NCI-H128 (cell line): Measurements from ENCODE around the gene CGREF1.
"Not testable (repeated sequence)": the region's sequence is repeated elsewhere in the genome, so short reads cannot be mapped to it uniquely, and the experiment has no call there.

Source experiments
- DNase-seq: peaks from one replicate; lab custom pipeline; 2025; ENCODE audit not compliant: unreplicated experiment; lab: John Stamatoyannopoulos, UW

The CGREF1 gene

DNA sequence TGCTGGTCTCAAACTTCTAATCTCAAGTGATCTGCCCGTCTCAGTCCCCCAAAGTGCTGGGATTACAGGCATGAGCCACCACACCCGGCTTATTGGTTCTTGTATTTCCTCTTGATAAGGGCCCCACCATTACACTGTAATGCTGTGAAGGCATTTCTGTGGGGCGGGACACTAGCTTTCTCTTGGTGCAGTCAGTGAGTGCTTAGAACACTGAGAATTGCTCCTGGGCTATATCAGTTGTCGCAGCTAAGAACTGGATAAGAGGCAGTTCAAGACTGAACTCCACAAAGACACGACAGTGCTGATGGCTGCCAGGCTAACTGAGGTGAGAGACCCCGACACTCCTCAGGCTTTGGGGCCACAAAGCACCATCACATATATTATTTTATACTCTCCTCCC, 30.3 kb downstream of the CGREF1 start:
- no peak for DNase-seq

DNA sequence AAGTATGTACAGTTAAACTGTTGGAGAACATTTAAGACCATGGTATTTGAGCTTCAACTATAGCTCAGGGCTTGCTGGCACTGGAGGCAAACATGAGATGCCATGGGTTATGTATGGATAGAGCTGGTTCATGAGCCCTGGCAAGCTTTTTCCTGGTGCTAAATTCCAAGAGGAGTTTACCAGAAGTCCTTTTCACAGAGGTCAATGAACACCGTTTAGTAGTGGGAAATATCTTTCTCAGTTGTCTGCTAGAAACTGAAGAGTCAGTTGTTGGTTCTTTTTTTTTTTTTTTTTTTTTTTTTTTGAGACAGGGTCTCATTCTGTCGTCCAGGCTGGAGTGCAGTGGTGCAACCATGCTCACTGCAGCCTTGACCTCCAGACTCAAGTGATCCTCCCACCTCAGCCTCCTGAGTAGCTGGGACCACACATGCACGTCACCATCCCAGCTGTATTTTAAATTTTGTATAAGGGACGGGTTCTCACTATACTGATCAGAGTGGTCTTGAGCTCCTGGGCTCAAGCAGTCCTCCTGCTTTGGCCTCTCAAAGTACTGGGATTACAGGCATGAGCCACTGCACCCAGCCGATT, 31.0 kb downstream of the CGREF1 start:
- no peak for DNase-seq

DNA sequence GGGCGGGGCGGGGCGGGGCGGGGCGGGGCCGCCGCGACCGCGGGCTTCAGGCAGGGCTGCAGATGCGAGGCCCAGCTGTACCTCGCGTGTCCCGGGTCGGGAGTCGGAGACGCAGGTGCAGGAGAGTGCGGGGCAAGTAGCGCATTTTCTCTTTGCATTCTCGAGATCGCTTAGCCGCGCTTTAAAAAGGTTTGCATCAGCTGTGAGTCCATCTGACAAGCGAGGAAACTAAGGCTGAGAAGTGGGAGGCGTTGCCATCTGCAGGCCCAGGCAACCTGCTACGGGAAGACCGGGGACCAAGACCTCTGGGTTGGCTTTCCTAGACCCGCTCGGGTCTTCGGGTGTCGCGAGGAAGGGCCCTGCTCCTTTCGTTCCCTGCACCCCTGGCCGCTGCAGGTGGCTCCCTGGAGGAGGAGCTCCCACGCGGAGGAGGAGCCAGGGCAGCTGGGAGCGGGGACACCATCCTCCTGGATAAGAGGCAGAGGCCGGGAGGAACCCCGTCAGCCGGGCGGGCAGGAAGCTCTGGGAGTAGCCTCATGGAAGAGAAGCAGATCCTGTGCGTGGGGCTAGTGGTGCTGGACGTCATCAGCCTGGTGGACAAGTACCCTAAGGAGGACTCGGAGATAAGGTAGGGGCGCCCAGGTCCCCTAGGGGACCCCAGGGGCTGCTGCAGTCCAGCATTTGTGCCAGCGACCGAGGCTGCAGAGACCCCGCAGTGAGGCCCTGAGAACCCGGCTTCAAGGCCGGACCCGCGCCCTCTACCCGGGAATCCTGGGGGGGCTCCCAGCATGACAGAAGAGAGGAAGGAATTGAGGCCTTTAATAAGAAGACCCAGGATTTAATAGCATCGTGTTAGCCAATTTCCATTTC, 32.0 kb downstream of the CGREF1 start, which contains the start of gene KHK:
KHK (plus strand) TSS at position 49 of the 870 bp plus-strand sequence; CDS start at position 537, 488 bp downstream.
- no peak for DNase-seq

DNA sequence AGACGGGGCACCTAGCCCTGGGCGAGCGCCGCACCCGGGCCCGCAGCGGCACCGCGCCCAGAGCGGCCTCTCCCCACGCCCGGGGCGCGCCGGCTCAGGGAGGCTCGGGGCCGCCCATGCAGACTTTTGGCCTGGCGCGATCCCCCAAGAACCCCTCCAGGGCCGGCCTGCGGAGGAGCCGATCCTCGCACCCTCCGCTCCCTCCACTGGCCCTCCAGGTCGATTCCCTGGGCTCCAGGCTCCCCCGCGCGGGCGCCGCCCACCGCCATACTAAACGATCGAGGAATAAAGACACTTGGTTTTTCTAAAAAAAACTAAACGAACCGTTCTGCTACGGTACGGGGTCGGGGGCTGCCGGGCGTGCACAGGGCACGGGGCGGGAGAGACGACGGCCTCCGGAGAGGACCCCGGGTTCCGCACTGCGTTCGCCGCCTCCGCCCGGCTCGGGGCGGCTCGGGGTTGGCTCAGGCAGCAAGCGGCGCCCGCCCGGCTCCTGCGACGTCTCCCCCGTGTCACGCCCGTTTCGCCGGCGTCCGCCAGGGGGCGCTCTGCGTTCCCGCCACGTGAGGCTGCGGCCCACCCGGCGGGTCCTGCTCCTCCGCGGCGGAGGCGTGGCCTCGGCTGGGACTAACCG, 32.7 kb downstream of the CGREF1 start:
- peak; percentile 86 for DNase-seq

DNA sequence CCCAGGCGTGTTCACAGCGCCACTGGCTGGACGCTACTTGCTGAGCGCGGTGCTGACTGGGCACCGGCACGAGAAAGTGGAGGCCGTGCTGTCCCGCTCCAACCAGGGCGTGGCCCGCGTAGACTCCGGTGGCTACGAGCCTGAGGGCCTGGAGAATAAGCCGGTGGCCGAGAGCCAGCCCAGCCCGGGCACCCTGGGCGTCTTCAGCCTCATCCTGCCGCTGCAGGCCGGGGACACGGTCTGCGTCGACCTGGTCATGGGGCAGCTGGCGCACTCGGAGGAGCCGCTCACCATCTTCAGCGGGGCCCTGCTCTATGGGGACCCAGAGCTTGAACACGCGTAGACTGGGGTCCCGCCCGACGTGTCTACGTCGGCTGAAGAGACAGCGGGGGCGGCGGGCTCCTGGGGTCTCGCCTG, 33.2 kb downstream of the CGREF1 start:
- no peak for DNase-seq

DNA sequence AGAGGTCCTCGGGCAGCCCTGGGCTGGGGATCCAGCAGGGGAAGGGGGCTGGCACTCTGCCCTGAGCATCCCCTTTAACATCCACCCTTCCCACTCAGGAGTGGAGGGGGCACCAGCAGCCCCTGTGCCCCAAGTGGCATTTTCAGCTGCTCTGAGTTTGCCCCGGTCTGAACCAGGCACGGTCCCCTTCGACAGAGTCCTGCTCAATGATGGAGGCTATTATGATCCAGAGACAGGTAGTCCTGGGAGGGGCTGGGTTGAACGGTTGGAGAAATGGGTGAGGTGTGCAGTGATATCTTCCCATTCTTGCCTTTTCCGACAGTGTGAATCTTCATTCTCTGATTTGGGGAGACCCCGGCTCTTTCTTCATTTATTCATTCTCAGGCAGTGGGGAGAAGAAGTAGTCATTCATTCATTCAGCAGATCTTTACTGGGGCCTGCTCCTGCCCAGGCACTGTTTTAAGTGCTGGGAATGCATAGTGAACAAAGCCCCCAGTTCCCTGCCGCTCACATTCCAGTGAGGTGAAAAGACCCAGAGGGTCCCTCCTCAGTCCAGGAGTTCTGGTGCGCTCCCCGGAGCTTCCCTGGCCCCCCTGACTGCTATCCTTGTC, 33.8 kb downstream of the CGREF1 start:
- no peak for DNase-seq

DNA sequence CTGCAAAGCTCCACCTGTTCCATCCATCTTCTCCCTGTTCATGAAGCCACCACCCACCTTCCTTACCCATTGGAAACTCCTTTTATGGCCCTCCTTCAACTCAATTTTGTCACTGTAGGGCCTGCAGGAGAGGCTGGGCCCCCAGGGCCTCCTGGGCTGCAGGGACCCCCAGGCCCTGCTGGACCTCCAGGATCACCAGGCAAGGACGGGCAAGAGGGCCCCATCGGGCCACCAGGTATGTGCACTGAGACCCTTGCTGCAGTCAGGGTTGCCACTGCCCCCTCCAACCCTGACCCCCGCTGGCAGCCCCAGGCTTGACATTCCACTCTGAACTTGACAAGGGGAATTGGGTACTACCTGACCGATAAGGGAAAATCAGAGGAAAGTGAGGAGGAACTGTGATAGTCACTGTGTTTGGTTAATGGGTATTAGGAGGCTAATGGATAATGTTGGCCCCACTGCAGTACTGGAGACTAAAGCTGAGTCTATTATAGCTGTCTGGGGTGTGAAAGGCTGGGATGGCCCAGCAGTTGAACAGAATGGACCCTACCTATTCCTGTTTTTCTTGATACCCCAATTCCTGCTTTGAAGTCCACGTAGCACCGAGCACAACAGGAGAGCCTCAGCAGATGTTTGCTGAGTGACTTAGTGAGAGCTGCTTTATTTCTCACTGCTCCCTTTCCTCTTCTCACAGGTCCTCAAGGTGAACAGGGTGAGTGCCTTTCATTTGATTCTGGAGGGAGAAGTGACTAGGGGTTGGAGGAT, 34.4 kb downstream of the CGREF1 start:
- DNase-seq: no peak

DNA sequence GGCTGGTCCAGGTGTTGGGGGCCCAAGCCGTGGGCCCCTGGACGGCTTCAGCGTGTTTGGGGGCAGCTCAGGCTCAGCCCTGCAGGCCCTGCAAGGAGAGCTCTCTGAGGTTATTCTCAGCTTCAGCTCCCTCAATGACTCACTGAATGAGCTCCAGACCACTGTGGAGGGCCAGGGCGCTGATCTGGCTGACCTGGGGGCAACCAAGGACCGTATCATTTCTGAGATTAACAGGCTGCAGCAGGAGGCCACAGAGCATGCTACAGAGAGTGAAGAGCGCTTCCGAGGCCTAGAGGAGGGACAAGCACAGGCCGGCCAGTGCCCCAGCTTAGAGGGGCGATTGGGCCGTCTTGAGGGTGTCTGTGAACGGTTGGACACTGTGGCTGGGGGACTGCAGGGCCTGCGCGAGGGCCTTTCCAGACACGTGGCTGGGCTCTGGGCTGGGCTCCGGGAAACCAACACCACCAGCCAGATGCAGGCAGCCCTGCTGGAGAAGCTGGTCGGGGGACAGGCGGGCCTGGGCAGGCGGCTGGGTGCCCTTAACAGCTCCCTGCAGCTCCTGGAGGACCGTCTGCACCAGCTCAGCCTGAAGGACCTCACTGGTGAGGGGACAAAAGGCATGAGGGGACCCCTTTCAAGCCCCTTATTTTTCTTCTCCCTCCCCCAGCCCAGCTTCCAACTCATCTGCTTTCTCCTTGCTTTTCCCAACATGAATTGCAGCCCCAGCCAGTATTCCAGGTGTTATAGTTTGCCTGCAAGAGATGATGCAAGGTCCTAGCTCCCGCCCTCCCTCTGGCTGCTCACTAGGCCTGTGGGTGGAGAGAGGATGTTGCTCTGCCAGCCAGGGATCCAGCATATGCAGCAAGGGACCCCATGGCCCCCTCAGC, 35.3 kb downstream of the CGREF1 start:
- DNase-seq: no peak

DNA sequence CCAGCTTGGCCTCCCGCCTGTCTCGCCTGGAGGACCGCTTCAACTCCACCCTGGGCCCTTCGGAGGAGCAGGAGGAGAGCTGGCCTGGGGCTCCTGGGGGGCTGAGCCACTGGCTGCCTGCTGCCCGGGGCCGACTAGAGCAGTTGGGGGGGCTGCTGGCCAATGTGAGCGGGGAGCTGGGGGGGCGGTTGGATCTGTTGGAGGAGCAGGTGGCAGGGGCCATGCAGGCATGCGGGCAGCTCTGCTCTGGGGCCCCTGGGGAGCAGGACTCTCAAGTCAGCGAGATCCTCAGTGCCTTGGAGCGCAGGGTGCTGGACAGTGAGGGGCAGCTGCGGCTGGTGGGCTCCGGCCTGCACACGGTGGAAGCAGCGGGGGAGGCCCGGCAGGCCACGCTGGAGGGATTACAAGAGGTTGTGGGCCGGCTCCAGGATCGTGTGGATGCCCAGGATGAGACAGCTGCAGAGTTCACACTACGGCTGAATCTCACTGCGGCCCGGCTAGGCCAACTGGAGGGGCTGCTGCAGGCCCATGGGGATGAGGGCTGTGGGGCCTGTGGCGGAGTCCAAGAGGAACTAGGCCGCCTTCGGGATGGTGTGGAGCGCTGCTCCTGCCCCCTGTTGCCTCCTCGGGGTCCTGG, 36.0 kb downstream of the CGREF1 start:
- no peak for DNase-seq

DNA sequence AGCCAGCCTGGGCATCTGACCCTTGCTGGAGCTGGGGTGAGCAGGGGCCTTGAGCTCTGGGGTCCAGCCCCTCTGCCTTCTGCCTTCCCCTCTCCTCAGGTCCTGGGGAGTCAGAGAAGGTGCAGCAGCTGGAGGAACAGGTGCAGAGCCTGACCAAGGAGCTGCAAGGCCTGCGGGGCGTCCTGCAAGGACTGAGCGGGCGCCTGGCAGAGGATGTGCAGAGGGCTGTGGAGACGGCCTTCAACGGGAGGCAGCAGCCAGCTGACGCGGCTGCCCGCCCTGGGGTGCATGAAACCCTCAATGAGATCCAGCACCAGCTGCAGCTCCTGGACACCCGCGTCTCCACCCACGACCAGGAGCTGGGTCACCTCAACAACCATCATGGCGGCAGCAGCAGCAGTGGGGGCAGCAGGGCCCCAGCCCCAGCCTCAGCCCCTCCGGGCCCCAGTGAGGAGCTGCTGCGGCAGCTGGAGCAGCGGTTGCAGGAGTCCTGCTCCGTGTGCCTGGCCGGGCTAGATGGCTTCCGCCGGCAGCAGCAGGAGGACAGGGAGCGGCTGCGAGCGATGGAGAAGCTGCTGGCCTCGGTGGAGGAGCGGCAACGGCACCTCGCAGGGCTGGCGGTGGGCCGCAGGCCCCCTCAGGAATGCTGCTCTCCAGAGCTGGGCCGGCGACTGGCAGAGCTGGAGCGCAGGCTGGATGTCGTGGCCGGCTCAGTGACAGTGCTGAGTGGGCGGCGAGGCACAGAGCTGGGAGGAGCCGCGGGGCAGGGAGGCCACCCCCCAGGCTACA, 36.8 kb downstream of the CGREF1 start:
- no peak for DNase-seq

DNA sequence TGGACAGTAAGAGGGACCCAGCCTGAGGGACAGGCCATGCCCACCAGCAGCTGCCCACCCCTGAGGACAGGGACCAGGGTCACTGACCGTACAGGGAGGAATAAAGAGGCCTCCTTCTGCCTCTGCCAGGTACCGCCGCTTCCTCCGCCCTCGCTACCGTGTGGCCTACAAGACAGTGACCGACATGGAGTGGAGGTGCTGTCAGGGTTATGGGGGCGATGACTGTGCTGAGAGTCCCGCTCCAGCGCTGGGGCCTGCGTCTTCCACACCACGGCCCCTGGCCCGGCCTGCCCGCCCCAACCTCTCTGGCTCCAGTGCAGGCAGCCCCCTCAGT, 38.4 kb downstream of the CGREF1 start:
- DNase-seq: no peak

DNA sequence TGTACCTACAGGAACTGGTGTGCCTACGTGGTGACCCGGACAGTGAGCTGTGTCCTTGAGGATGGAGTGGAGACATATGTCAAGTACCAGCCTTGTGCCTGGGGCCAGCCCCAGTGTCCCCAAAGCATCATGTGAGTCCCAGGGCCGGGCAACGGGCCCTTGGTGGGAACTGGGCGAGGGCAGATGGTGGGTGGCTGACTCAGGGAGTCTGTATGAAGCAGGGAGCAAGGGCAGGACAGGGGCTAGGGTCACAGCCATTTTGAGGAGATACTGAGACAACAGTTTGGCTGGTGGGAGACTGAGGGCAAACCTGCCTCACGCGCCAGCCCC, 38.8 kb downstream of the CGREF1 start:
- DNase-seq: no peak

DNA sequence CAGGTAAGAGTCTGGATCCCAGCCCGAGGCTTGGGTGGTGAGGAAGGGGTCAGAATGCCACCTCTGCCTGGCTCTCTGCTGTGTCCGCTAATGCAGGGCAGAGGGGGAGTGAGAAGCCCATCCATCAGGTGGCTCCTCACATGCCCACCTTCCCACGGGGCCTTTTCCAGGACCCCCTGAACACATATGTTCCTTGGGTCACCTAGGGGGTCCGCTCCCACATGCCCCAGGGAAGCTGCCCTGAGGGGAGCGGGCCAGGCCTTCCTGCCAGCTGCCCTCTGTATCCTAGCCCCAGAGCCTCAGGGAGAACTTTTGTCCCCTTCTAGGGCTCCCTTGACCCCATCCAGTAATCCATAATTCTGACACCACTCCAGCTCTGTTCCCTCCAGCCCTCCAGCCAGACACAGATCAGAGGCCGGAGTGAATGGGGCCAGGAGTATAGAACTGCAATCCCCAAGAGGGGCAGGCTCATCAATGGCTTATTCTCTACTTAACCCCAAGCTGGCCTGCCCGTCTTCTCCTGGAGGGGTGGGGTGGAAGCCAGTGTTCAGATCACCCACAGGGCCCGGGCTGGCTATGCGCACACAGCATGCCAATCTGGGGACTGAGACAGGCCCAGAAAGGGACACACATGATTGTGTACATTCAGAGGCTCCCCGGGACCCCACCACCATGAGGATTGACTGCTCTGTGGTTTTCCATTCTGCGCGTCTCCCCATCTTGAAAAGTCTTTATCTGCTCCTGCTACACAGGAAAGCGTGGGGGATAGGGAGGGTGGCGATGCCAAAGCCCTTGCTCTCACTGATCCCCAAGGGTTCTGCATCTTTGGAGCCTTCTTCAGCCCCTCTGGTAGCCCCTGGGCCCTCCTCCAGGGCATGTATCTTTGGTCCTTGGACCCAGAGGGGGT, 39.4 kb downstream of the CGREF1 start:
- DNase-seq: no peak

DNA sequence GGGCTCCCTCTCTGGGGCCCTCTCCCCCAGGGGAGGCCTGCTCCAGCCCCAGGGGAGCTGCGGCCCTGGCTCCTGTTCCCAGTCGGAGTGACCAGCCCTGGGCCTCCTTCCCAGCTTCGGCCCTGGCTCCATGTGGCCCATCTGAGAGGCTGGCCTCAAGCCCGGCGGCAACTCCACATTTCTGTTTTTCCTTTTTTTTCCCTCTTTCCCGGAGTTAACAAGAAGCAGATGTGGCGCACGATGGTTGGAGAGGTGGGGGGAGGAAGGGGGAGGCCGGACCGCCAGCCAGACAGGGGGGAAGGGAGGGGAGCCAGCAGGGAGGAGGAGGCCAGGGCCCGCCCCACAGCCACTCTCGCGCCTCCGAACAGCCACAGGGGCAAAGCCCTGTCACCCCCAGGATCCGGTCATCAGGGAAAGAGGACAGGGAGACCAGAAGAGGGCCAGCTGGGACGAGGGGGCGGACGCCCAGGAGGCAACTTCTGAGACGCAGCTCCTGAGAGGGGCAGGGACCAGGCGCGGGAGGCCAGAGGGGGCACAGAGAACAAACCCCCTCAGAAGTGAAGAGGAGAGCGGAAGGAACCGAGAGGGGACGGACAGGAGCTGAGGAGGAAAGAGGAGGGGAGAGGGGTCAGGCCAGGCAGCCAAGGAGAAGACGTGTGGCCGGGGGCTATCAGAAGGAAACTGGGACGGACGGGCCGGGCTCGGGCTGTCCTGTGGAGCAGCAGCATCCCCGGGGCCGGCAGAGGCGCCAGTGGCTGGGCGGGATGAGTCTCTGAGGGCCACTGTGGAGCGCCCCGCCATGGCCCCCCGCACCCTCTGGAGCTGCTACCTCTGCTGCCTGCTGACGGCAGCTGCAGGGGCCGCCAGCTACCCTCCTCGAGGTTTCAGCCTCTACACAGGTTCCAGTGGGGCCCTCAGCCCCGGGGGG, 40.4 kb downstream of the CGREF1 start, which contains the start of gene EMILIN1:
EMILIN1 (plus strand) TSS at position 349 of the 928 bp plus-strand sequence; CDS start at position 800, 451 bp downstream.
- DNase-seq: no peak

DNA sequence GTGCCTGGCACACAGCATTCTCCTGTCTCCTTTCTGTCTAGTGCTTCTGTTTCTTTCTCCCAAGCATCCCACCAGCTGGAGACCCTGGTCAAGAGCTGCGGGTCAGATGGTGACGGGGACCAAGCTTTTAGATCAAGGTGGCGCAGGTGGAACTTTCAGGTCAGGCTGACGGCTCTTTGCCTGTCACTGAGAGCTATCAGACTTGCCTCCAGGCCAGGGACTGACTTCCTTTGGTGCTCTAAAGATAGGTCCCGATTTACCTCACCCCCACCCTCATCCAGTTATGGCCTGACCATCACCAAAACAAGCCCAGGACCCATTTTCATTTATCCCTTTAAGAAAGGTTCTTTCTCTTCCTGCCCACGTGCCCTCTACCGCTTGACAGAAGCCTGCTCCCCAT, 41.7 kb downstream of the CGREF1 start:
- DNase-seq: no peak

DNA sequence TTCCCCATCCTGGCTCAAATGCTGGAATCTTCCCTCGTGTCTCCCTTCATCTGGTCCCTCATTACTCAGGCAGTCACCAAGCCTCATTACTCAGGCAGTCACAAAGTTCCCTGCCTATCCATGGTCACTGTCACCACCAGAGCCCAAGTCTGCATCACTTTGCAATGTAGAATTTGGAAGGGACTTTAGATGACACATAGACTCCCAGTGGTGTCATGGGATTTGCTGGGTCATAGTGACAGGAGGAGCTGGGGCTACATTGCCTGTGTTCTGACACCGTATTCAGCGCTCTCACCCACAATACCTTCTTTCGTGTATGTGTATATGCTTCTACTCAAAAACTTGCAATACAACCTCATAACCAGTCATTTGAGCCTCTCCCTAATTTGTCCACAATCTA, 42.6 kb downstream of the CGREF1 start:
- DNase-seq: no peak

DNA sequence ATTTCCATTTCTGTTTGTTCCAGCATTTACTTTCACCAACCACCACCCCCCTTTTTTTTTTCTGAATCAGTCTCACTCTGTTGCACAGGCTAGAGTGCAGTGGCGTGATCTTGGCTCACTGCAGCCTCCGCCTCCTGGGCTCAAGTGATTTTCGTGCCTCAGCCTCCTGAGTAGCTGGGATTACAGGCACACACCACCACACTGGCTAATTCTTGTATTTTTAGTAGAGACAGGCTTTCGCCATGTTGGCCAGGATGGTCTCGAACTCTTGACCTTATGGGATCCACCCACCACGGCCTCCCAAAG, 43.4 kb downstream of the CGREF1 start:
- DNase-seq: not testable (repeated sequence)
